Ovary (tissue), 9 donors: ENCODE results near the gene CEP162. TPM values are rescaled to one million over a fixed set of nuclear protein-coding genes. Genes with fewer than 3 reads are reported as not detected.

ENCODE experiments used
- DNase-seq, 5 donors: peaks; one replicate each; pipeline ENCODE4 v3.0.0-alpha.2; 2019 to 2020
- H3K27ac ChIP-seq, 2 donors: fragments of 200-600 bp; one replicate each; pipeline versions ENCODE4 v1.5.1 to v1.8.0; 2019 to 2022
- H3K27me3 ChIP-seq: fragments of 200-600 bp; one replicate; pipeline ENCODE4 v1.8.0; 2022
- H3K36me3 ChIP-seq: fragments of 200-600 bp; sonication (generic); one replicate; pipeline ENCODE4 v1.5.1; 2019
- H3K4me1 ChIP-seq: one replicate; pipeline ENCODE4 v1.8.1; 2013; ENCODE audit warnings: mild to moderate bottlenecking, moderate library complexity; ENCODE audit not compliant: insufficient read depth
- H3K4me3 ChIP-seq: fragments of 200-600 bp; sonication (generic); one replicate; pipeline ENCODE4 v1.5.1; 2017
- H3K9me3 ChIP-seq, 2 donors: fragments of 200-600 bp in 1 of 2; sonication (generic) in 1 of 2; one replicate each; pipeline versions ENCODE4 v1.5.1 to v1.8.1; 2013 to 2019; ENCODE audit warnings: mild to moderate bottlenecking in 1 of 2, moderate library complexity in 1 of 2
- CTCF ChIP-seq, 3 donors: fragments of 450-650 bp in 2 of 3; fragments of 200-600 bp in 1 of 3; IDR thresholded peaks; one replicate each; pipeline versions ENCODE4 v1.5.1 to v1.8.0; 2016 to 2022; ENCODE audit warnings: antibody characterized with exemption in 3 of 3, mild to moderate bottlenecking in 1 of 3
- EP300 ChIP-seq: sonication (generic); formaldehyde crosslinking; IDR thresholded peaks from one replicate; pipeline ENCODE4 v1.6.1; 2017; ENCODE audit warnings: antibody characterized with exemption
- POLR2A ChIP-seq: fragments of 450-650 bp; IDR thresholded peaks from one replicate; pipeline ENCODE4 v1.6.1; 2017; ENCODE audit warnings: antibody characterized with exemption, mild to moderate bottlenecking, moderate library complexity
- WGBS, 3 donors: extraction: QIAGEN DNeasy Blood & Tissue Kit in 1 of 3; methylation state at CpG; one replicate each; pipeline versions ENCODE4 v1.1.5 to v1.1.7; 2013 to 2017; 5-methylcytosine and 5-hydroxymethylcytosine counted together
- intact Hi-C, 4 donors: fragments of 100-400 bp; cut with DNase I; formaldehyde crosslinking; loops; one replicate each; pipeline versions ENCODE4 v1.11.0 to v1.15.1; 2022 to 2023
- polyA plus RNA-seq, 2 donors: library from polyadenylated mRNA; stranded (reverse); fragments of 200-250 nt in 1 of 2; fragments of 350-450 nt in 1 of 2; fragmentation: Illumina TruSeq in 1 of 2; extraction: RNeasy Lipid Tissue Mini Kit (QIAGEN cat#74804) in 1 of 2; gene quantifications; one replicate each; pipeline ENCODE4 v1.2.3, GENCODE V29; 2013 to 2014
- total RNA-seq, 7 donors: library from RNA; depleted of rRNA in 2 of 7; stranded (reverse); fragments of >200 nt in 2 of 7; fragmentation: NEBNext Ultra II Directional in 3 of 7; extraction: Animal tissue kit (Norgen Biotek cat#: 25700) in 3 of 7; gene quantifications; one replicate each; pipeline versions ENCODE4 v1.1.0 to v1.2.4, GENCODE V29; 2016 to 2023
- donor health status: DM: no; HTN: no; CAD: no; lungs with moderate emphysema.
- donor health status: DM: no; HTN: no; CAD: no.
- donor health status: Bipolar disorder and iron deficiency.
- donor health status: DM: yes; HTN: yes; CAD: no.
- donor health status: DM: no; HTN: no; CAD: no.
- donor health status: DM: yes; HTN: yes; CAD: no.

The CEP162 gene
- total and polyA plus RNA-seq, 9 donors = 5.3 to 16.8 (median 9.7) TPM

DNA sequence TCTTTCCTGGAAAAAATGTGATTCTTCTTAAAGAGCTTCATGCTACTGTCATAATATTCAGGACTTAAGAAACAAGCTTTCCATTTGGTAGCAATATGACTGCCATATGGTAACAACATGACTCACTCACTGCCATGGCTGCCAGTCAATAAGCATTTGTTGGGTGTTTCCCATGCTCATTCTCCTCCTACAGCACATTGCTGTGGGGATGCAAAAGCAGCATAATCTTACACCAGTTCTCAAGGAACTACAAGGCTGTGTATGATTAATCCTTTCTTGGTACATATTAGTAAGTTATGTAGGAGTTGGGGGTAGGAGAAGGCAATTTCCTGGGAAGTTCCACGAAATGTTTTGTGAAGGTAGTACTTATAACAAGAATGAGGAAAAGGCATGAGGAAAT lies 76.7 kb downstream of the CEP162 start:
- Histone ChIP-seq H3K27ac (no peak overlapping the region), H3K36me3 (no peaks in the 10 kb centered on the region), H3K4me1 (no peaks in the 10 kb centered on the region), H3K9me3 (no peaks in the 10 kb centered on the region), H3K27me3 (no peaks in the 10 kb centered on the region), H3K4me3 (no peak overlapping the region)
- DNase-seq = no peak
- 95 to 97% (median 96%) methylated on average over 1 of the region's 1 CpG for whole genome bisulfite sequencing, 3 donors
- TF ChIP-seq EP300 (no peak), CTCF (IDR thresholded peaks at IDR 0.05) (no peak), POLR2A (no peak)
- intact Hi-C loops = no loop called here

DNA sequence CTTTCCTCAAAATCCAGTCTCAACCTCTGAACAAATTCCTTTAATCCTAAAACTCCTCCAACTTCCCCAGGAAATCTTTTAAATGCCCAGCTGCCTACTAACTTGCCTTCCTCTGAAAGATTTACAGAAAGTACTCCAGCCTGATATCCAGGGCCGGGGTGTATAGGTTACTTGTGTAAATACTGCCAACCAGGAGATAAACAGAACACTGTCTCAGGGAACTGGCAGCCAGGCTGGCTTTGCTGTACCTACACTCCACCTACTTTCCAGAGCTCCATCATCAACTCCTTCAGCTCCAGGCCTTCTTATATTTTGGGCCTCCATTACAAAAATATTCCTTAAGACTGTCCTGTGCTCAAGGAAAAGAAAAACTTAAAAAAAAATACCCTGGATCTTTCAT lies 85.9 kb downstream of the CEP162 start:
- Histone ChIP-seq H3K4me3 (no peak overlapping the region), H3K4me1 (no peaks in the 10 kb centered on the region), H3K27ac (no peak overlapping the region), H3K36me3 (no peaks in the 10 kb centered on the region), H3K27me3 (no peaks in the 10 kb centered on the region), H3K9me3 (no peaks in the 10 kb centered on the region)
- DNase-seq = no peak
- no peak for TF ChIP-seq CTCF (IDR thresholded peaks at IDR 0.05)
- no peak for TF ChIP-seq POLR2A
- no peak for TF ChIP-seq EP300
- intact Hi-C loops = no loop called here
- 72 to 87% (median 76%) methylated on average over 1 of the region's 1 CpG for WGBS, 3 donors

DNA sequence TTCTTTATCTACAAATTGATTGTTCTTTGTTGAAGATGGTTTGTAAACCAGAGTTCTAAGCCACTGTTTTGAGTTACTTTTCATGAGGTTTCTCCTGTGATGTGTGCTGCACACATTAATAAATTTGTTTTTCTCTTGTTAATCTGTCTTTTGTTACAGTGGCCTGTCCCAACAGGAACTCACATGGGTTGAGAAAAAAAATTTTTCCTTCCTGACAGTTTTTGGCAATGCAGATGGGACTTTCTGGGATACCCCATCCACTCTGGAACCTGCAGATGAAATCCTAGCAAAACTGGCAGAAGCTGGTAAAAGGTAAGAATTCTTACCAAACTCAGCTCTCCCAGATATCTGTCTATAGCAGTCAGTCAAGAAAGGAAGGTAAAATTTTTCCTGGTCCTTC lies 88.1 kb downstream of the CEP162 start:
- Histone ChIP-seq H3K27ac (no peak overlapping the region), H3K4me1 (no peaks in the 10 kb centered on the region), H3K36me3 (no peaks in the 10 kb centered on the region), H3K4me3 (no peak overlapping the region), H3K27me3 (no peaks in the 10 kb centered on the region), H3K9me3 (no peaks in the 10 kb centered on the region)
- intact Hi-C loops = loop anchor here in 1 of 4 donors (5.0 kb wide), 1 partner anchor 288 kb away; no protein-coding TSS in a partner anchor
- TF ChIP-seq CTCF (IDR thresholded peaks at IDR 0.05) = no peak
- no peak for TF ChIP-seq EP300
- no peak for TF ChIP-seq POLR2A
- DNase-seq = no peak

GRCh38 chr6:84137989-84138575 lies 89.4 kb downstream of the CEP162 start:
- no peaks in the 10 kb centered on the region for H3K27me3 ChIP-seq
- H3K36me3 ChIP-seq = no peaks in the 10 kb centered on the region
- H3K9me3 ChIP-seq = no peaks in the 10 kb centered on the region
- WGBS, 3 donors = 75 to 84% (median 78%) methylated on average over 2 of the region's 2 CpGs
- H3K4me1 ChIP-seq = no peaks in the 10 kb centered on the region
- intact Hi-C loops = loop anchor here in 1 of 4 donors (5.0 kb wide), 1 partner anchor 289 kb away; no protein-coding TSS in a partner anchor
- H3K27ac ChIP-seq = no peak overlapping the region
- H3K4me3 ChIP-seq = no peak overlapping the region
- no peak for DNase-seq
- TF ChIP-seq POLR2A = no peak
- no peak for TF ChIP-seq EP300
- no peak for TF ChIP-seq CTCF (IDR thresholded peaks at IDR 0.05)
